Smooth muscle cell (in vitro differentiated cells): ENCODE results near the gene RADIL. TPM values are rescaled to one million over a fixed set of nuclear protein-coding genes. Genes with fewer than 3 reads are reported as not detected.

Experiments used
- DNase-seq: peaks from one replicate; lab custom pipeline; 2025; ENCODE audit not compliant: unreplicated experiment; lab: John Stamatoyannopoulos, UW
- H2AFZ ChIP-seq: fragments of 200-600 bp; sonication (generic); 2 replicates; pipeline ENCODE4 v1.6.0; 2016; ENCODE audit warnings: antibody characterized with exemption, low read depth, mild to moderate bottlenecking
- H3F3A ChIP-seq: fragments of 200-600 bp; sonication (generic); 2 replicates; pipeline ENCODE4 v1.6.0; 2017; ENCODE audit warnings: antibody characterized with exemption, low read depth
- H3K27ac ChIP-seq: fragments of 200-600 bp; sonication (generic); 2 replicates; pipeline ENCODE4 v1.5.1; 2016; ENCODE audit warnings: low read depth, mild to moderate bottlenecking
- H3K27me3 ChIP-seq: fragments of 200-600 bp; sonication (generic); 2 replicates; pipeline ENCODE4 v1.6.1; 2016; ENCODE audit warnings: low read depth, mild to moderate bottlenecking
- H3K36me3 ChIP-seq: fragments of 200-600 bp; sonication (generic); 2 replicates; pipeline ENCODE4 v1.5.1; 2016; ENCODE audit warnings: low read depth
- H3K4me1 ChIP-seq: fragments of 200-600 bp; sonication (generic); 2 replicates; pipeline ENCODE4 v1.5.1; 2016; ENCODE audit warnings: low read depth
- H3K4me2 ChIP-seq: fragments of 200-600 bp; sonication (generic); 2 replicates; pipeline ENCODE4 v1.6.0; 2016; ENCODE audit warnings: mild to moderate bottlenecking
- H3K4me3 ChIP-seq: fragments of 200-600 bp; sonication (generic); 2 replicates; pipeline ENCODE4 v1.5.1; 2016; ENCODE audit warnings: mild to moderate bottlenecking
- H3K79me2 ChIP-seq: fragments of 200-600 bp; sonication (generic); 2 replicates; pipeline ENCODE4 v1.6.0; 2016; ENCODE audit warnings: low read depth, mild to moderate bottlenecking
- H3K9ac ChIP-seq: fragments of 200-600 bp; sonication (generic); 2 replicates; pipeline ENCODE4 v1.6.0; 2016; ENCODE audit warnings: low read depth
- H3K9me3 ChIP-seq: fragments of 200-600 bp; sonication (generic); replicated peaks from 2 replicates; pipeline ENCODE4 v1.5.1; 2016; ENCODE audit warnings: low read depth
- H4K20me1 ChIP-seq: fragments of 200-600 bp; sonication (generic); 2 replicates; pipeline ENCODE4 v1.6.0; 2016; ENCODE audit warnings: low read depth
- CTCF ChIP-seq: fragments of 200-600 bp; sonication (generic); IDR thresholded peaks from 2 replicates; pipeline ENCODE4 v1.5.1; 2017; ENCODE audit warnings: borderline replicate concordance, mild to moderate bottlenecking, antibody characterized with exemption; ENCODE audit not compliant: insufficient read depth, poor library complexity, severe bottlenecking
- WGBS: methylation state at CpG from one replicate; pipeline ENCODE4 v1.1.7; 2016; ENCODE audit warnings: low lambda C conversion rate; 5-methylcytosine and 5-hydroxymethylcytosine counted together
- polyA plus RNA-seq: library from polyadenylated mRNA; unstranded; fragments of >200 nt; fragmentation: Nextera tagmentation; extraction: Ambion mirVana; gene quantifications from 2 replicates; pipeline ENCODE4 v1.2.1, GENCODE V29; 2016
- total RNA-seq: library from RNA; depleted of rRNA; stranded (reverse); fragments of >200 nt; gene quantifications from 2 replicates; pipeline ENCODE4 v1.2.3, GENCODE V29; 2014

RADIL gene
- total and polyA plus RNA-seq, 2 experiments from 2014 or later, result 4.7 to 10.7 TPM

DNA sequence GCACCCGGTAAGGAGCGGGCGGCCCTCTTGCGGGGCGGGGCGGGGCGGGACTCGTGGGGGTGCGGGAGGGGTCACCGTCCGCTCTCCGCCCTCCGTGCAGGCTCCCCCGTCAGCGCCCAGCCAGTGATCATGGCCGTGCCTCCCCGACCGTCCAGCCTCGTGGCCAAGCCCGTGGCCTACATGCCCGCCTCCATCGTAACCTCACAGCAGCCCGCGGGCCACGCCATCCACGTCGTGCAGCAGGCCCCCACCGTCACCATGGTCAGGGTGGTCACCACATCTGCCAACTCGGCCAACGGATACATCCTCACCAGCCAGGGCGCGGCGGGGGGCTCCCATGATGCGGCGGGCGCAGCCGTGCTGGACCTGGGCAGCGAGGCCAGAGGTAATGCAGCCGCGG is 124.3 kb downstream of the RADIL start:
- H3K4me3 ChIP-seq, result no peak overlapping the region
- H3K27ac ChIP-seq, result no peak overlapping the region
- no peaks in the 10 kb centered on the region for H3K79me2 ChIP-seq
- H2AFZ ChIP-seq, result no peak overlapping the region
- H3K27me3 ChIP-seq, result no peaks in the 10 kb centered on the region
- DNase-seq, result no peak
- H3F3A ChIP-seq, result no peaks in the 10 kb centered on the region
- H3K9ac ChIP-seq, result no peak overlapping the region
- WGBS, result 97% methylated on average over 39 of the region's 40 CpGs
- peaks cover 3% of the 10 kb centered on the region for H4K20me1 ChIP-seq
- H3K4me2 ChIP-seq, result no peak overlapping the region
- H3K9me3 ChIP-seq, result no peaks in the 10 kb centered on the region
- peaks cover 5% of the 10 kb centered on the region for H3K36me3 ChIP-seq
- no peak for TF ChIP-seq CTCF
- no peaks in the 10 kb centered on the region for H3K4me1 ChIP-seq

GRCh38 chr7:4758791-4759190 is 124.7 kb downstream of the RADIL start:
- Histone ChIP-seq H3F3A (no peaks in the 10 kb centered on the region), H2AFZ (no peak overlapping the region), H3K4me3 (no peak overlapping the region), H3K4me2 (no peak overlapping the region), H3K9ac (no peak overlapping the region), H3K36me3 (peaks cover 5% of the 10 kb centered on the region), H3K79me2 (no peaks in the 10 kb centered on the region), H3K27me3 (no peaks in the 10 kb centered on the region), H3K4me1 (no peaks in the 10 kb centered on the region), H3K9me3 (no peaks in the 10 kb centered on the region), H3K27ac (no peak overlapping the region), H4K20me1 (peaks cover 6% of the 10 kb centered on the region)
- no peak for DNase-seq
- 97% methylated on average over 22 of the region's 29 CpGs for WGBS
- TF ChIP-seq CTCF, result no peak

- H3K9ac ChIP-seq, result no peak overlapping the region
- no peak overlapping the region for H2AFZ ChIP-seq
- no peak for DNase-seq
Measured at GRCh38 chr7:4758111-4758510, 125.4 kb downstream of the RADIL start.

More at GRCh38 chr7:4758111-4758510, 125.4 kb downstream of the RADIL start:
- Histone ChIP-seq H3K36me3 (peaks cover 5% of the 10 kb centered on the region), H3K4me2 (no peak overlapping the region), H3K79me2 (no peaks in the 10 kb centered on the region), H3K4me3 (no peak overlapping the region), H3F3A (no peaks in the 10 kb centered on the region), H4K20me1 (peaks cover 13% of the 10 kb centered on the region), H3K4me1 (no peaks in the 10 kb centered on the region), H3K27ac (no peak overlapping the region), H3K9me3 (no peaks in the 10 kb centered on the region), H3K27me3 (no peaks in the 10 kb centered on the region)
- WGBS, result 97% methylated on average over 19 of the region's 19 CpGs
- no peak for TF ChIP-seq CTCF
